ENCODE measurements around the gene CHAD. TPM values are rescaled to one million over a fixed set of nuclear protein-coding genes. Genes with fewer than 3 reads are reported as not detected.

CHAD gene
- total RNA-seq, 2 experiments from 2014 or later = not detected

- intact Hi-C loops (cut with micrococcal nuclease; ENCODE audit: unreplicated experiment) = no loop called here
- H3K4me3 ChIP-seq (ENCODE audit: low read depth, low read length, poor library complexity, severe bottlenecking) = no peak overlapping the region
- H3K36me3 ChIP-seq (ENCODE audit: insufficient read depth, low read length) = no peaks in the 10 kb centered on the region
- CTCF ChIA-PET (ENCODE audit: unreplicated experiment) = interaction anchor here (0.6 kb wide), 1 partner anchor 97 kb away, joined by 3 read pairs; no protein-coding TSS in a partner anchor
- H4K20me1 ChIP-seq (ENCODE audit: insufficient read depth, low read length) = no peaks in the 10 kb centered on the region
- H3K4me1 ChIP-seq (ENCODE audit: insufficient read depth, low read length, poor library complexity, severe bottlenecking) = no peaks in the 10 kb centered on the region
- TF ChIP-seq CTCF (conservative IDR thresholded peaks at IDR 0.05; ENCODE audit: low read length) = no peak
- no TSS peak for BruUV-seq (replicated peaks)
- POLR2A ChIA-PET = interaction anchor here (0.6 kb wide), 2 partner anchors 38 to 373 kb away, joined by 3 to 4 read pairs; no protein-coding TSS in a partner anchor
- no peaks in the 10 kb centered on the region for H3K9me2 ChIP-seq (ENCODE audit: insufficient read depth, low read length)
- H3K4me2 ChIP-seq (ENCODE audit: low read length) = no peak overlapping the region
- no peaks in the 10 kb centered on the region for H3K9me3 ChIP-seq (ENCODE audit: low read length)
- H2AFZ ChIP-seq (ENCODE audit: low read length) = no peak overlapping the region
- no peak overlapping the region for H3K27ac ChIP-seq (ENCODE audit: low read depth, low read length, poor library complexity, severe bottlenecking)
- no peaks in the 10 kb centered on the region for H3K79me2 ChIP-seq (ENCODE audit: insufficient read depth, low read depth, low read length)
- no peak for DNase-seq (ENCODE audit: low spot score)
Observed at GRCh38 chr17:50458701-50459676, 9.7 kb downstream of the CHAD start.

GRCh38 chr17:50458270-50458669, 10.4 kb downstream of the CHAD start:
- no peak for DNase-seq (ENCODE audit: low spot score)
- intact Hi-C loops (cut with micrococcal nuclease; ENCODE audit: unreplicated experiment) = no loop called here
- Histone ChIP-seq H4K20me1 (ENCODE audit: insufficient read depth, low read length) (no peaks in the 10 kb centered on the region), H2AFZ (ENCODE audit: low read length) (no peak overlapping the region), H3K27ac (ENCODE audit: low read depth, low read length, poor library complexity, severe bottlenecking) (no peak overlapping the region), H3K4me3 (ENCODE audit: low read depth, low read length, poor library complexity, severe bottlenecking) (no peak overlapping the region), H3K79me2 (ENCODE audit: insufficient read depth, low read depth, low read length) (no peaks in the 10 kb centered on the region), H3K9me2 (ENCODE audit: insufficient read depth, low read length) (no peaks in the 10 kb centered on the region), H3K36me3 (ENCODE audit: insufficient read depth, low read length) (no peaks in the 10 kb centered on the region), H3K9me3 (ENCODE audit: low read length) (no peaks in the 10 kb centered on the region), H3K4me2 (ENCODE audit: low read length) (no peak overlapping the region), H3K4me1 (ENCODE audit: insufficient read depth, low read length, poor library complexity, severe bottlenecking) (peaks cover 5% of the 10 kb centered on the region)
- BruUV-seq (replicated peaks) = no TSS peak
- ChIA-PET POLR2A (interaction anchor here (0.6 kb wide), 2 partner anchors 37 to 374 kb away, joined by 3 to 4 read pairs; no protein-coding TSS in a partner anchor), CTCF (ENCODE audit: unreplicated experiment) (interaction anchor here (0.6 kb wide), 1 partner anchor 96 kb away, joined by 3 read pairs; no protein-coding TSS in a partner anchor)
- TF ChIP-seq EZH2phosphoT487 (IDR thresholded peaks at IDR 0.05; ENCODE audit: borderline replicate concordance, low read depth, low read length) (no peak), CTCF (conservative IDR thresholded peaks at IDR 0.05; ENCODE audit: low read length) (no peak)

GRCh38 chr17:50457621-50458020, 11.1 kb downstream of the CHAD start:
- intact Hi-C loops (cut with micrococcal nuclease; ENCODE audit: unreplicated experiment) = no loop called here
- no peaks in the 10 kb centered on the region for H3K79me2 ChIP-seq (ENCODE audit: insufficient read depth, low read depth, low read length)
- H3K4me1 ChIP-seq (ENCODE audit: insufficient read depth, low read length, poor library complexity, severe bottlenecking) = peaks cover 5% of the 10 kb centered on the region
- H3K9me3 ChIP-seq (ENCODE audit: low read length) = no peaks in the 10 kb centered on the region
- ChIA-PET CTCF (ENCODE audit: unreplicated experiment) (no interaction called here), POLR2A (no interaction called here)
- BruUV-seq (replicated peaks) = no TSS peak
- no peak overlapping the region for H3K27ac ChIP-seq (ENCODE audit: low read depth, low read length, poor library complexity, severe bottlenecking)
- H3K4me2 ChIP-seq (ENCODE audit: low read length) = no peak overlapping the region
- no peaks in the 10 kb centered on the region for H4K20me1 ChIP-seq (ENCODE audit: insufficient read depth, low read length)
- H3K9me2 ChIP-seq (ENCODE audit: insufficient read depth, low read length) = no peaks in the 10 kb centered on the region
- no peak overlapping the region for H2AFZ ChIP-seq (ENCODE audit: low read length)
- no peak overlapping the region for H3K4me3 ChIP-seq (ENCODE audit: low read depth, low read length, poor library complexity, severe bottlenecking)
- TF ChIP-seq EZH2phosphoT487 (IDR thresholded peaks at IDR 0.05; ENCODE audit: borderline replicate concordance, low read depth, low read length) (no peak), CTCF (conservative IDR thresholded peaks at IDR 0.05; ENCODE audit: low read length) (no peak)
- no peak for DNase-seq (ENCODE audit: low spot score)
- H3K36me3 ChIP-seq (ENCODE audit: insufficient read depth, low read length) = no peaks in the 10 kb centered on the region
